ENCODE data around the gene IFI44.

DNA sequence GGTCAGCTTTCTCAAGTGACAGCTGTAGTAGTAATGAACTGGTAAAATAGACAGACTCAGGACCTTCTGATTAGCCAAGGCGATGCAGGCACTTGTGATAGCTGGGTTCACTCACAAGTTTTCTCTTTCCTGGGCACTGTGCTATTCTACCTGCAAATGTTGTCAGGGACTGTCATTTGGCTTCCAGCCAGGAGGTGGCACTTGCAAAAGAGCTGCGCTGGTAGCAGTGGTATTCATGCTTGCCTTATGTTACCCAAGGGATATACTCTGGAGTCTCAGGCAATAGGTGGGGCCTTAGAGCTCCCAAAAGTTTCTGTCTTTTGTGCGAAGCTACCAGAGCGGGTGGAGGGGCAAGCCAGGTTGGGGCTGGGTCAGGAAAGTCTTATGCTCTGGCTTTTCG lies 23.5 kb downstream of the IFI44 start:
- TF ChIP-seq, protein P1, sequence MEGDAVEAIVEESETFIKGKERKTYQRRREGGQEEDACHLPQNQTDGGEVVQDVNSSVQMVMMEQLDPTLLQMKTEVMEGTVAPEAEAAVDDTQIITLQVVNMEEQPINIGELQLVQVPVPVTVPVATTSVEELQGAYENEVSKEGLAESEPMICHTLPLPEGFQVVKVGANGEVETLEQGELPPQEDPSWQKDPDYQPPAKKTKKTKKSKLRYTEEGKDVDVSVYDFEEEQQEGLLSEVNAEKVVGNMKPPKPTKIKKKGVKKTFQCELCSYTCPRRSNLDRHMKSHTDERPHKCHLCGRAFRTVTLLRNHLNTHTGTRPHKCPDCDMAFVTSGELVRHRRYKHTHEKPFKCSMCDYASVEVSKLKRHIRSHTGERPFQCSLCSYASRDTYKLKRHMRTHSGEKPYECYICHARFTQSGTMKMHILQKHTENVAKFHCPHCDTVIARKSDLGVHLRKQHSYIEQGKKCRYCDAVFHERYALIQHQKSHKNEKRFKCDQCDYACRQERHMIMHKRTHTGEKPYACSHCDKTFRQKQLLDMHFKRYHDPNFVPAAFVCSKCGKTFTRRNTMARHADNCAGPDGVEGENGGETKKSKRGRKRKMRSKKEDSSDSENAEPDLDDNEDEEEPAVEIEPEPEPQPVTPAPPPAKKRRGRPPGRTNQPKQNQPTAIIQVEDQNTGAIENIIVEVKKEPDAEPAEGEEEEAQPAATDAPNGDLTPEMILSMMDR (IDR thresholded peaks at IDR 0.05), result no peak
- TF ChIP-seq EZH2 (IDR thresholded peaks at IDR 0.05; ENCODE audit: borderline replicate concordance, insufficient read depth, low read depth, low read length, poor library complexity, severe bottlenecking), result no peak
